ENCODE measurements around the gene OBI1.
A peak's percentile ranks its signal among the peaks of the same experiment; 100 is the strongest.
"Not testable (repeated sequence)": the region's sequence is repeated elsewhere in the genome, so short reads cannot be mapped to it uniquely, and the experiment has no call there.

Gene OBI1

DNA sequence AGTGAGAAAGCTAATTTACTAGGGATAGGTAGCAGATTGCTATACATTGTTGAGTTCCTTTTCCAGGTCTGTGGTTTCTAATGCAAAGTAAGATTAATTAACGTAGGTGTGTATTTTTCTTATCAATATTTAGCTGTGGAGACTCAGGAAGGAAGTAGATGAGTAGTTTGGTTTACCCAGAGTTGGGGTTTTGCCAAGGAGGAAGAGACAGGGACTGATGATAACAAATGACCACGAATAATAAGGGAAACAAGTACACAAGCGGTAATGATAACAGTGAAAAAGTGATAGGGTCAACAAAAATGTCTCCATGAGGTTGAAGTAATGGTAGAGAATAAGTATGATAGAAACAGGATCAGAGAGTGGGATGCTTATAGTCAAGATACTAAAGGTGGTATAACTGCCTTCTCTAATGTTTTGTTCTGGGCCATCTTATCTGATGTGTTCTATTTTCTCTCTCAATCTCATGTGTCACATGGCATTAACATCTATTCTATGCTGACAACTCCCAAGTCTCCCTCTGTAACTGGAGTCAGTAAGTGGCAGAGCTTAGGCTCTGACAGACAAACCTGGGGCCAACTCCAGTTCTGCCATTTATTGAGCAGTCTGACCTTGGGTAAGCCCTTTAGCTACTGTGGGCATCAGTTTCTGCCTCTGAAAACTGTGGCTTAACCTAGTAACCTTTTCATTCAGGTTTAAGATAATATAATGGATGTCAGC, 8.8 kb downstream of the OBI1 start:
- peak overlapping the region in 1 of 7 experiments; percentile 38 for H3K4me3 ChIP-seq (ENCODE audit: control insufficient read depth in 1 of 7, extremely low read depth in 1 of 7, insufficient read depth in 4 of 7, low read depth in 2 of 7, low read length in 6 of 7)
- no peak overlapping the region for H3K27ac ChIP-seq (ENCODE audit: insufficient read depth in 1 of 2, low read depth in 1 of 2, low read length in 2 of 2, poor library complexity in 1 of 2, severe bottlenecking in 2 of 2)
- H3K9me3 ChIP-seq (ENCODE audit: control extremely low read depth in 1 of 5, control insufficient read depth in 4 of 5, insufficient read depth in 2 of 5, low read depth in 1 of 5, low read length in 4 of 5) = no peaks in the 10 kb centered on the region
- CTCF ChIA-PET = interaction anchor here (1.1 kb wide), 1 partner anchor 15 kb away, joined by 3 read pairs; no protein-coding TSS in a partner anchor
- DNase-seq = peak; percentile 50 to 58 (median 57)
- peaks cover 0 to 8% (median 0%) of the 10 kb centered on the region in 4 experiments for H3K36me3 ChIP-seq (ENCODE audit: control insufficient read depth in 4 of 4, insufficient read depth in 4 of 4, low read length in 3 of 4)
- peaks cover 17 to 28% (median 21%) of the 10 kb centered on the region in 4 experiments for H3K4me1 ChIP-seq (ENCODE audit: control extremely low read depth in 1 of 4, control insufficient read depth in 4 of 4, insufficient read depth in 4 of 4, low read length in 3 of 4)
- POLR2A ChIA-PET = interaction anchor here (0.7 kb wide), 1 partner anchor 952 kb away, joined by 5 read pairs; no protein-coding TSS in a partner anchor
- WGBS (ENCODE audit: insufficient coverage) = 0% methylated on average over 3 of the region's 3 CpGs
- no peaks in the 10 kb centered on the region for H3K27me3 ChIP-seq (replicated peaks in 2 of 5; ENCODE audit: control insufficient read depth in 4 of 5, insufficient read depth in 5 of 5, low read length in 4 of 5)

DNA sequence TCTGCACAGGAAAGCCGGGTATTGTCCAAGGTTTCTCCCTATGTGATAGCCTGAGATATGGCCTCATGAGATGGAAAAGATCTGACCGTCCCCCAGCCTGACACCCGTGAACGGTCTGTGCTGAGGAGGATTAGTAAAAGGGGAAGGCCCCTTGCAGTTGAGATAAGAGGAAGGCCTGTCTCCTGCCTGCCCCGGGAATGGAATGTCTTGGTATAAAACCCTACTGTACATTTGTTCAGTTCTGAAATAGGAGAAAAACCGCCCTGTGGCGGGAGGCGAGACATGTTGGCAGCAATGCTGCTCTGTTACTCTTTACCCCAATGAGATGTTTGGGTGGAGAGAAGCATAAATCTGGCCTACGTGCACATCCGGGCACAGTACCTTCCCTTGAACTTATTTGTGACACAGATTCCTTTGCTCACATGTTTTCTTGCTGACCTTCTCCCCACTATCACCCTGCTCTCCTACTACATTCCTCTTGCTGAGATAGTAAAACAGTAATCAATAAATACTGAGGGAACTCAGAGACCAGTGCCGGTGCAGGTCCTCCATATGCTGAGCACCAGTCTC, 11.8 kb downstream of the OBI1 start:
- peaks cover 17 to 28% (median 21%) of the 10 kb centered on the region in 4 experiments for H3K4me1 ChIP-seq (ENCODE audit: control extremely low read depth in 1 of 4, control insufficient read depth in 4 of 4, insufficient read depth in 4 of 4, low read length in 3 of 4)
- POLR2A ChIA-PET; H3K27me3 ChIP-seq (replicated peaks in 2 of 5; ENCODE audit: control insufficient read depth in 4 of 5, insufficient read depth in 5 of 5, low read length in 4 of 5); H3K9me3 ChIP-seq (ENCODE audit: control extremely low read depth in 1 of 5, control insufficient read depth in 4 of 5, insufficient read depth in 2 of 5, low read depth in 1 of 5, low read length in 4 of 5); H3K27ac ChIP-seq (ENCODE audit: insufficient read depth in 1 of 2, low read depth in 1 of 2, low read length in 2 of 2, poor library complexity in 1 of 2, severe bottlenecking in 2 of 2); H3K4me3 ChIP-seq (ENCODE audit: control insufficient read depth in 1 of 7, extremely low read depth in 1 of 7, insufficient read depth in 4 of 7, low read depth in 2 of 7, low read length in 6 of 7): not testable (repeated sequence)
- 57% methylated on average over 6 of the region's 11 CpGs for WGBS (ENCODE audit: insufficient coverage)
- H3K36me3 ChIP-seq (ENCODE audit: control insufficient read depth in 4 of 4, insufficient read depth in 4 of 4, low read length in 3 of 4) = peaks cover 0 to 16% (median 5%) of the 10 kb centered on the region in 4 experiments
- DNase-seq = peak in 2 of 3 donors; percentile 49 to 61
- CTCF ChIA-PET = interaction anchor here (0.9 to 1.1 kb wide), 2 partner anchors 8 to 11 kb away, joined by 3 read pairs; no protein-coding TSS in a partner anchor

DNA sequence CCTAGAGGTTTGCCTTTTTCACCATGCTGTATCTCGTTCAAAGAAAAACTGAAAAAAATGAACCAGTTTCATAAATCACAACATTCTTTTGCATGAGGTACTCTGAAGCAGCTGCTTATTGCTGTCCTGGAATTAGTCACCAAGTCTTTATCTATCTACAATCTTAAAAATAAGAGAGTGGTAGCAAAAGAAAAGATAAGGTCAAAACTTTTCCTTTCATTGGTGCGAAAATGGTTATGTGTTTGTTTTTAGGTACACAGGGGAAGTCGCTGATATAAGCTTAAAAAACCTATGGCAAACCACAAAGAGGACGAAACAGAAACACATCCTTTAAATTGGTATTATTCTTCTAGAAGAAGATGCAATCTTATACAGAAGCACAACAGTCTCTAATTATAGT, 20.7 kb downstream of the OBI1 start:
- Histone ChIP-seq H3K27me3 (replicated peaks in 2 of 5; ENCODE audit: control insufficient read depth in 4 of 5, insufficient read depth in 5 of 5, low read length in 4 of 5) (no peaks in the 10 kb centered on the region), H3K4me3 (ENCODE audit: control insufficient read depth in 1 of 7, extremely low read depth in 1 of 7, insufficient read depth in 4 of 7, low read depth in 2 of 7, low read length in 6 of 7) (no peak overlapping the region), H3K36me3 (ENCODE audit: control insufficient read depth in 4 of 4, insufficient read depth in 4 of 4, low read length in 3 of 4) (peaks cover 15 to 56% (median 33%) of the 10 kb centered on the region in 4 experiments), H3K9me3 (ENCODE audit: control extremely low read depth in 1 of 5, control insufficient read depth in 4 of 5, insufficient read depth in 2 of 5, low read depth in 1 of 5, low read length in 4 of 5) (no peaks in the 10 kb centered on the region), H3K27ac (ENCODE audit: insufficient read depth in 1 of 2, low read depth in 1 of 2, low read length in 2 of 2, poor library complexity in 1 of 2, severe bottlenecking in 2 of 2) (no peak overlapping the region), H3K4me1 (ENCODE audit: control extremely low read depth in 1 of 4, control insufficient read depth in 4 of 4, insufficient read depth in 4 of 4, low read length in 3 of 4) (no peaks in the 10 kb centered on the region)
- 86% methylated on average over 1 of the region's 4 CpGs for WGBS (ENCODE audit: insufficient coverage)
- ChIA-PET CTCF (no interaction called here), POLR2A (no interaction called here)
- DNase-seq = no peak

DNA sequence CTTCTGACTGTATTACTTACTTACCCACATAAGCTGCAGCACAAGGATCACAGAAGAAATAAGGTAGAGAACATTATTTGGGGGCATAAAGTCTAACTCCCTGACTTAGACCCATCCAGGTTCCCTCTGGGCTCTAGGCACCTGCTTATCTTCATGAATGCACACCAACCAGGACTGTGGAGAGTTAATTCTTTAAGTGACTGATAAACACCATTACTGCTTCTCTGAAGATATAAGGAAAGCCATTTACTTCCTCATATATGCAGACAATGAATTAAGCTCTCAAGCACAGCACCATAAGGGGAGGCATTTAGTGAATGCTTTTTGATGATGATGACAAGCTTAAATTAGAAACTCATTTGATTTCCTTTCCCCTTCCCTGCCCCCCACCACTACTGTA, 22.5 kb downstream of the OBI1 start:
- DNase-seq = peak in 2 of 3 donors; percentile 38 to 63
- ChIA-PET CTCF (interaction anchor here (0.9 to 2.1 kb wide), 2 partner anchors 10 to 12 kb away, joined by 3 to 5 read pairs; no protein-coding TSS in a partner anchor), POLR2A (no interaction called here)
- no peaks in the 10 kb centered on the region for H3K4me1 ChIP-seq (ENCODE audit: control extremely low read depth in 1 of 4, control insufficient read depth in 4 of 4, insufficient read depth in 4 of 4, low read length in 3 of 4)
- H3K27me3 ChIP-seq (replicated peaks in 2 of 5; ENCODE audit: control insufficient read depth in 4 of 5, insufficient read depth in 5 of 5, low read length in 4 of 5) = no peaks in the 10 kb centered on the region
- H3K4me3 ChIP-seq (ENCODE audit: control insufficient read depth in 1 of 7, extremely low read depth in 1 of 7, insufficient read depth in 4 of 7, low read depth in 2 of 7, low read length in 6 of 7) = no peak overlapping the region
- no peaks in the 10 kb centered on the region for H3K9me3 ChIP-seq (ENCODE audit: control extremely low read depth in 1 of 5, control insufficient read depth in 4 of 5, insufficient read depth in 2 of 5, low read depth in 1 of 5, low read length in 4 of 5)
- H3K36me3 ChIP-seq (ENCODE audit: control insufficient read depth in 4 of 4, insufficient read depth in 4 of 4, low read length in 3 of 4) = peaks cover 20 to 64% (median 41%) of the 10 kb centered on the region in 4 experiments
- H3K27ac ChIP-seq (ENCODE audit: insufficient read depth in 1 of 2, low read depth in 1 of 2, low read length in 2 of 2, poor library complexity in 1 of 2, severe bottlenecking in 2 of 2) = no peak overlapping the region

DNA sequence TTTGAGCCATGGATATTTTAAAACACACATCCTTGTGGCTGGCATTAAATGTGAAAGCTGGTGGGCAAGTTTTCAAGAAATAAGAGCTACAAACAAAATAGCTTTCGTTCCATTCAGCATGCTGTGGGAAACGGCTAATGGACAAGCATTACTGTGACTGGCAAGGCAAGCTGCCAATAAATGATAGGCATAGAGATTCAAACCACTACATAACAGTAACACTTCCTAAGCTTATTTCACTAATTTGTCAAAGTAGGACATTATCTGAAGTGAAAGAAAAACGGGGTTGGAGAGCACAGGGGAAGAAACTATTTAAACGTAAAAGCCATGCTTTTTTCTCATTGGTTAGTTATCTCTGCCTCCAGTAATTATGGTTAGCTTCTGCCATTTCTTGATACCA, 26.0 kb downstream of the OBI1 start:
- Histone ChIP-seq H3K9me3 (ENCODE audit: control extremely low read depth in 1 of 5, control insufficient read depth in 4 of 5, insufficient read depth in 2 of 5, low read depth in 1 of 5, low read length in 4 of 5) (no peaks in the 10 kb centered on the region), H3K27me3 (replicated peaks in 2 of 5; ENCODE audit: control insufficient read depth in 4 of 5, insufficient read depth in 5 of 5, low read length in 4 of 5) (no peaks in the 10 kb centered on the region), H3K4me1 (ENCODE audit: control extremely low read depth in 1 of 4, control insufficient read depth in 4 of 4, insufficient read depth in 4 of 4, low read length in 3 of 4) (no peaks in the 10 kb centered on the region), H3K36me3 (ENCODE audit: control insufficient read depth in 4 of 4, insufficient read depth in 4 of 4, low read length in 3 of 4) (peaks cover 11 to 54% (median 36%) of the 10 kb centered on the region in 4 experiments), H3K4me3 (ENCODE audit: control insufficient read depth in 1 of 7, extremely low read depth in 1 of 7, insufficient read depth in 4 of 7, low read depth in 2 of 7, low read length in 6 of 7) (no peak overlapping the region), H3K27ac (ENCODE audit: insufficient read depth in 1 of 2, low read depth in 1 of 2, low read length in 2 of 2, poor library complexity in 1 of 2, severe bottlenecking in 2 of 2) (no peak overlapping the region)
- peak in 2 of 3 donors; percentile 37 to 58 for DNase-seq
- ChIA-PET CTCF (interaction anchor here (1.1 kb wide), 1 partner anchor 11 kb away, joined by 3 read pairs; no protein-coding TSS in a partner anchor), POLR2A (no interaction called here)
- 76% methylated on average over 3 of the region's 4 CpGs for WGBS (ENCODE audit: insufficient coverage)

DNA sequence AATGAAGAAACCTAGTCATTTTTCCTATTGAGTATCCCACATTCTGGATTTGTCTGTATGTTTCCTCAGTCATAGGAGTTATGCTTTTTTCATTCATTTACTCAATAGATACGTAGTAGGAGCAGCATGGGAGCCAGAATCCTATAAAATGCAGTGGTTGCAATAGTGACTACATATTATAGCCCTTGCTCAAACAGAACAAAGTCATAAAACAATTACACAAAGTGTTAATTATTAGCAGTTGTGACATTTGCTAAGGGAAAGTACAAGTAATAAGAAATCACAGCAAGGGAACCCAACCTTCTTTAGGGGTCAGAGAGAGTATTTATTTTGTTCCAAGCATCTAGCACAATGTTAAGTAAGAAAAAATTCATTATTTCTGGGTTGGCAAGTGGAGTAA, 27.9 kb downstream of the OBI1 start:
- H3K36me3 ChIP-seq (ENCODE audit: control insufficient read depth in 4 of 4, insufficient read depth in 4 of 4, low read length in 3 of 4) = peaks cover 8 to 59% (median 33%) of the 10 kb centered on the region in 4 experiments
- no CpG with 5 or more reads among the region's 1 CpG for WGBS (ENCODE audit: insufficient coverage)

DNA sequence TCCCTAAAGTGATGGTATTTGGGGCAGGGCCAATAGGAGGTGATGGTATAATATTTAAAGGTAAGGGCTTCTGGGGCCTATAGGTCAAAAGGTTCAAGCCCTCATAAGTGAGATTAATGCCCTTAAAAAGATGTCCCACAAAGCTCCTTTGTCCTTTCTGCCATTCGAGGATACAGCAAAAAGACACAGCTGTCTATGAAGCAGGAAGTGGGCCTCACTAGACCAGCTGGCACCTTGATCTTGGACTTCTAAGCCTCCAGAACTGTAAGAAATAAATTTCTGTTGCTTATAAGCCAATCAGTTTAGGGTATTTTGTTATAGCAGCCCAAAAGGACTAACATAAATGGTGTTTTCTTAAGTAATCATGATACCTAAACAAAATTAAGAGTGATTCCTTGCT, 28.4 kb downstream of the OBI1 start:
- no peak for DNase-seq
- no peak overlapping the region for H3K27ac ChIP-seq (ENCODE audit: insufficient read depth in 1 of 2, low read depth in 1 of 2, low read length in 2 of 2, poor library complexity in 1 of 2, severe bottlenecking in 2 of 2)
- peaks cover 8 to 59% (median 33%) of the 10 kb centered on the region in 4 experiments for H3K36me3 ChIP-seq (ENCODE audit: control insufficient read depth in 4 of 4, insufficient read depth in 4 of 4, low read length in 3 of 4)
- H3K27me3 ChIP-seq (replicated peaks in 2 of 5; ENCODE audit: control insufficient read depth in 4 of 5, insufficient read depth in 5 of 5, low read length in 4 of 5) = no peaks in the 10 kb centered on the region
- no peaks in the 10 kb centered on the region for H3K9me3 ChIP-seq (ENCODE audit: control extremely low read depth in 1 of 5, control insufficient read depth in 4 of 5, insufficient read depth in 2 of 5, low read depth in 1 of 5, low read length in 4 of 5)
- ChIA-PET CTCF (interaction anchor here (1.0 kb wide), 1 partner anchor 29 kb away, joined by 3 read pairs; the partner anchor contains the start of gene OBI1), POLR2A (no interaction called here)
- H3K4me1 ChIP-seq (ENCODE audit: control extremely low read depth in 1 of 4, control insufficient read depth in 4 of 4, insufficient read depth in 4 of 4, low read length in 3 of 4) = no peaks in the 10 kb centered on the region
- 100% methylated on average over 1 of the region's 1 CpG for WGBS (ENCODE audit: insufficient coverage)
- no peak overlapping the region for H3K4me3 ChIP-seq (ENCODE audit: control insufficient read depth in 1 of 7, extremely low read depth in 1 of 7, insufficient read depth in 4 of 7, low read depth in 2 of 7, low read length in 6 of 7)

More for the DNA sequence above, 27.9 kb downstream of the OBI1 start:
- ChIA-PET POLR2A (no interaction called here), CTCF (no interaction called here)
- Histone ChIP-seq H3K27me3 (replicated peaks in 2 of 5; ENCODE audit: control insufficient read depth in 4 of 5, insufficient read depth in 5 of 5, low read length in 4 of 5) (no peaks in the 10 kb centered on the region), H3K9me3 (ENCODE audit: control extremely low read depth in 1 of 5, control insufficient read depth in 4 of 5, insufficient read depth in 2 of 5, low read depth in 1 of 5, low read length in 4 of 5) (no peaks in the 10 kb centered on the region), H3K4me3 (ENCODE audit: control insufficient read depth in 1 of 7, extremely low read depth in 1 of 7, insufficient read depth in 4 of 7, low read depth in 2 of 7, low read length in 6 of 7) (no peak overlapping the region), H3K4me1 (ENCODE audit: control extremely low read depth in 1 of 4, control insufficient read depth in 4 of 4, insufficient read depth in 4 of 4, low read length in 3 of 4) (no peaks in the 10 kb centered on the region), H3K27ac (ENCODE audit: insufficient read depth in 1 of 2, low read depth in 1 of 2, low read length in 2 of 2, poor library complexity in 1 of 2, severe bottlenecking in 2 of 2) (no peak overlapping the region)
- no peak for DNase-seq
